ENCODE measurements around the gene EEF1AKMT3.
A peak's percentile ranks its signal among the peaks of the same experiment; 100 is the strongest.
"Not testable (repeated sequence)": the region's sequence is repeated elsewhere in the genome, so short reads cannot be mapped to it uniquely, and the experiment has no call there.

The EEF1AKMT3 gene

GRCh38 chr12:57769594-57769993 is 2.8 kb upstream of the EEF1AKMT3 start:
- Histone ChIP-seq H3K9me3 (ENCODE audit: severe bottlenecking) (no peaks in the 10 kb centered on the region), H3K27ac (no peak overlapping the region), H3K4me3 (ENCODE audit: low read depth, low read length) (no peak overlapping the region), H3K27me3 (ENCODE audit: insufficient read depth, low read depth, severe bottlenecking) (no peaks in the 10 kb centered on the region), H3K36me3 (peaks cover 48% of the 10 kb centered on the region)
- DNase-seq, result no peak
- TF ChIP-seq, protein P1, sequence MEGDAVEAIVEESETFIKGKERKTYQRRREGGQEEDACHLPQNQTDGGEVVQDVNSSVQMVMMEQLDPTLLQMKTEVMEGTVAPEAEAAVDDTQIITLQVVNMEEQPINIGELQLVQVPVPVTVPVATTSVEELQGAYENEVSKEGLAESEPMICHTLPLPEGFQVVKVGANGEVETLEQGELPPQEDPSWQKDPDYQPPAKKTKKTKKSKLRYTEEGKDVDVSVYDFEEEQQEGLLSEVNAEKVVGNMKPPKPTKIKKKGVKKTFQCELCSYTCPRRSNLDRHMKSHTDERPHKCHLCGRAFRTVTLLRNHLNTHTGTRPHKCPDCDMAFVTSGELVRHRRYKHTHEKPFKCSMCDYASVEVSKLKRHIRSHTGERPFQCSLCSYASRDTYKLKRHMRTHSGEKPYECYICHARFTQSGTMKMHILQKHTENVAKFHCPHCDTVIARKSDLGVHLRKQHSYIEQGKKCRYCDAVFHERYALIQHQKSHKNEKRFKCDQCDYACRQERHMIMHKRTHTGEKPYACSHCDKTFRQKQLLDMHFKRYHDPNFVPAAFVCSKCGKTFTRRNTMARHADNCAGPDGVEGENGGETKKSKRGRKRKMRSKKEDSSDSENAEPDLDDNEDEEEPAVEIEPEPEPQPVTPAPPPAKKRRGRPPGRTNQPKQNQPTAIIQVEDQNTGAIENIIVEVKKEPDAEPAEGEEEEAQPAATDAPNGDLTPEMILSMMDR (IDR thresholded peaks at IDR 0.05; ENCODE audit: low read depth, low read length), result no peak

- H3K9me3 ChIP-seq (ENCODE audit: severe bottlenecking), result no peaks in the 10 kb centered on the region
- peak overlapping the region; percentile 97 for H3K27ac ChIP-seq
- H3K36me3 ChIP-seq, result peaks cover 39% of the 10 kb centered on the region
- TF ChIP-seq, protein P1 (IDR thresholded peaks at IDR 0.05; ENCODE audit: low read depth, low read length), result no peak
- H3K4me3 ChIP-seq (ENCODE audit: low read depth, low read length), result no peak overlapping the region; the same call in 1 of the 2 replicates
- H3K27me3 ChIP-seq (ENCODE audit: insufficient read depth, low read depth, severe bottlenecking), result no peaks in the 10 kb centered on the region
- DNase-seq, result peak; percentile 52
Measured at GRCh38 chr12:57770734-57771133, 1.7 kb upstream of the EEF1AKMT3 start.

DNA sequence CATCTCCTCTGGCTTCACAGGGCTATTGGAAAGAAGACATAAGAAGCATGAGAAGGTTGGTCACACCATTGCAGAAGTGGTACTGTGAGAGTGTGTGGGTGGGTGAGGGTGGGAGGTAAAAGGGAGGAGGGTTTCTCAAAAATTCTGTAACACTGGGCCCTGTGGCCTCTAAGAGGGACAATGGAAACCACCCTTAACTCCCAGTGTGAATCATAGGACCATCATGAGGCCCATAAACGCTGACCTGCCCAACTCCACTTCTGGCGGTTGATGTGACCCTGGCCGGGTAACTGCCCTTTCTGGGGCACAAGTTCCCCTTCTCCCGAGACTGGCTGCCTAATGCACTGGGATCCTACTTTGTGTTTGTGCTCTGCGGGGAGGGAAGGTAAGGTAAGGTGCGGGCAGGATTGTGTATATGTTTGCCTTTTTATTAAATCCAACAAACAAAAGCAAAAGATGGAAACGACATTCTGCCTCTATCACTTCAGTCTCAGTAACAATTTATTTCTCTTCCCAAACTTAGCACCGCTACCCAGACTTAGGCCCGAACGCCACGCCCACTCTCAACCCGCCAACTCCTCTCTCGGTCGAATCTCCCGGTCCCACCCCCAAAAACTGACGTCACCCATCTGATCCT is 1.1 kb upstream of the EEF1AKMT3 start:
- Histone ChIP-seq H3K36me3 (peaks cover 38% of the 10 kb centered on the region), H3K9me3 (ENCODE audit: severe bottlenecking) (no peaks in the 10 kb centered on the region), H3K27me3 (ENCODE audit: insufficient read depth, low read depth, severe bottlenecking) (no peaks in the 10 kb centered on the region), H3K27ac (peak overlapping the region; percentile 97), H3K4me3 (ENCODE audit: low read depth, low read length) (peak overlapping the region; percentile 93)
- DNase-seq, result peak; percentile 94
- TF ChIP-seq, protein P1 (IDR thresholded peaks at IDR 0.05; ENCODE audit: low read depth, low read length), result no peak

DNA sequence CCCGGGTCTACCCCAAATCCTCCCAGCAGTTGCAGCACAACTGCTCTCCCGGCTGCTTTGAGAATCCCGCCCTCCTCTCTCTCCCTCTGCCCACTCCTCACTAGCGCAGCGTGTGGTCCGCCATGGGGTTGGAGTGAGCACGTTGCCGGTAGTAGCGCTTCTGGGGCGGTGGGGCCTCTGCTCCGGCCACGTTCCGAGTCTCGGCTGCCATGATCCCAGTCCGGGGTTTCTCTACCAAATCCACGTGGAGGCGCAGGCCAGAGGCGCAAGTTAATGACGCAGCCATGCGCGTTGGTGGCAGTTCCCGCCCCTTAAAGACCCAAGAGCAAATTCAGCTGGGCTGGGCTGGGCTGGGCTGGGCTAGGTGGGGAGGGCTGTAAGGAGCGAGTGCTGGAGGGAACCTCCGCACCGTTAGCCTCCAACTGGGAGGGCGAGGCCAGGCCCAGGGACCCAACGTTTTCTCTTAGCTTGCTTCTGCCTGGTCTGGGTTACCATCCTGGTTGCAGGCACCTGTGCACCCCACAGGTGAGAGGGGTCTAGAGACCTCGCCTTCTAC is 463 bp upstream of the EEF1AKMT3 start, which contains the start of gene METTL1:
Gene METTL1 (minus strand): TSS at position 233 of the 556 bp plus-strand sequence. CDS start 22 bp downstream, at position 211.
- H3K27me3 ChIP-seq (ENCODE audit: insufficient read depth, low read depth, severe bottlenecking), result no peaks in the 10 kb centered on the region
- H3K4me3 ChIP-seq (ENCODE audit: low read depth, low read length), result peak within 1 kb of the TSS; percentile 93
- peak; percentile 97 for DNase-seq
- H3K27ac ChIP-seq, result peak within 1 kb of the TSS; percentile 97
- H3K9me3 ChIP-seq (ENCODE audit: severe bottlenecking), result no peaks in the 10 kb centered on the region
- TF ChIP-seq, protein P1 (IDR thresholded peaks at IDR 0.05; ENCODE audit: low read depth, low read length), result no peak
- peaks cover 38% of the 10 kb centered on the region for H3K36me3 ChIP-seq

GRCh38 chr12:57774634-57775033 is 2.2 kb downstream of the EEF1AKMT3 start:
- DNase-seq; H3K27me3 ChIP-seq (ENCODE audit: insufficient read depth, low read depth, severe bottlenecking); H3K4me3 ChIP-seq (ENCODE audit: low read depth, low read length); H3K9me3 ChIP-seq (ENCODE audit: severe bottlenecking); H3K27ac ChIP-seq: not testable (repeated sequence)
- peaks cover 23% of the 10 kb centered on the region for H3K36me3 ChIP-seq

DNA sequence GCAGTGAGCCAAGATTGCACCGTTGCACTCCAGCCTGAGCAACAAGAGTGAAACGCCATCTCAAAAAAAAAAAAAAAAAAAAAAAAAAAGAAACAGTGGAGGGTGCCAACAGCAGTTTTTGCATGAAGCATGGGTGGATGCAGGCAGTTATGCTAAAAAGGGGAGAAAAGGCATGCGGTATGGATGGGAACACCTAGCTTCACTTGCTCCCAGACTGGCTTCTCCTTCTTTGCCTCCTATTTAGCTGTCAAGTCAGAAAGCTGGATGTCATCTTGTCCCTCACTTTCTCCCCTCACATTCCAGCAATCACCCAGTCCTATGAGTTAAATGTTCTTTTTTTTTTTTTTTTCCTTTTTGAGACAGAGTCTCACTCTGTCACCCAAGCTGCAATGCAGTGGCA is 2.6 kb downstream of the EEF1AKMT3 start:
- H3K27me3 ChIP-seq (ENCODE audit: insufficient read depth, low read depth, severe bottlenecking), result no peaks in the 10 kb centered on the region
- peaks cover 19% of the 10 kb centered on the region for H3K36me3 ChIP-seq
- H3K4me3 ChIP-seq (ENCODE audit: low read depth, low read length), result no peak overlapping the region
- TF ChIP-seq, protein P1 (IDR thresholded peaks at IDR 0.05; ENCODE audit: low read depth, low read length), result no peak
- no peaks in the 10 kb centered on the region for H3K9me3 ChIP-seq (ENCODE audit: severe bottlenecking)
- DNase-seq, result no peak
- no peak overlapping the region for H3K27ac ChIP-seq
